ENCODE measurements around the gene CTDSPL2.

Gene CTDSPL2

DNA sequence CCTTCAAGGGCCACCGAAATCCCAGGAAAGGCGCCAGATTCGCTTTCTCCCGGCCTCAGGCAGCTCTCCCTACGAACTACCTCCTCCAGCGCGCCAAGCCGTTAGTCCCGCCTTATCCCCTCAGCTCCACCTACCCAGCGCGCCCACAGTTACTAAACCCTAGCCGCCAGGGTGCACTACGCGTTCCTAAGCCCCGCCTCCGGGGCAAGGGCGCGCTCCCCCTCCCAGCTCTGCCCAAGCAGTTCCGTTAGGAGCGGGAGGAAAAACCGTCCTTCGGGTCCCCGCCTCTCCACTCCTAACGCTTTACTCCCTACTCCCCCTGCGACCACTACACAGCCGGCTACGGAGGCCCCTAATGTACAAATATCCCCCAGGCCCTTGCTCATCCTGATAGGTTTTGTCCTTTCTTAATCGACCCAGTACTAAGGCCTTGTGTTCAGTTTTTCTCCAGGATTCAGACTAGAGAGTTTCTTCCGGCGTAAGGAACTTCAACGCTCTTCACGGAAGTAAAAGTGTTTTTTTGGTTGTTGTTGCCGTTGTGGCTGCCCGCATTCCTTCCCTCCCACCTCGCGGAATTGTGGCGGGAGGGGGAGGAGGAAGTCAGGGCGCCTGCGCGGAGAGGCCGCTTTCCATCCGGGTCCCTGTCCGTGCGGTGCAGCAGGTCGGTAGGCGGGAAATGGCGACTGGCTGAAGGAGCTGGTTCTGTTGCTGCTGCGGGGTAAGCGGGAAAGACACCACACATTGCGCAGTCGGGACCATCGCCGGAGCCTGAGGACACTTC lies at the start of gene CTDSPL2:
Gene CTDSPL2 (plus strand): TSS at position 655 of the 781 bp plus-strand sequence. CDS start 31,386 bp downstream, outside the sequence.
- Mint-ChIP-seq H3K4me3 (peak within 1 kb of the TSS; percentile 91 to 97), H3K27me3 (no peaks in the 10 kb centered on the region), H3K9me3 (no peaks in the 10 kb centered on the region), H3K4me1 (peaks cover 17 to 44% of the 10 kb centered on the region in 2 donors), H3K27ac (peak within 1 kb of the TSS; percentile 98), H3K36me3 (peaks cover 9 to 15% of the 10 kb centered on the region in 2 donors)
- ATAC-seq (replicated peaks) (peak; percentile 96), DNase-seq (peak; percentile 93)

DNA sequence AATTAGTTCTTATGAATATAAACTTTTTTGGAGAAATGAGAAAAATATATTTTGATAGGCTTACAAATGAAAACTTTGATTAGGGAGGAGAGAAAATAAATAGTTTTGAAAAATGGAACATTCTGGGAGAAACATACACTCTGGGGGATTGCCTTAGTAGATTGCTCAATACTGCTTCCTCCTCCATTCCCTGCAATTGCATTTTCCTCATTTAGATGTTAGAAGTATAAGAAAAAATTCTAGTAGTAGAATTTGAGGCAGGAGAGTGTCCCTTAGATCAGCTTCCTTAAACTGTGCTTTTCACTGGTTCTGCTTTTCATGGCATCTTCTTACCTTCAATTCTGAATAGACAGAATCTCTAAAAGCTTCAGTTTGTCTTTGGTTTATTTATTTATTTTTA lies 46.2 kb upstream of the CTDSPL2 start:
- DNase-seq (no peak), ATAC-seq (replicated peaks) (no peak)
- Mint-ChIP-seq H3K27ac (no peak overlapping the region), H3K27me3 (no peaks in the 10 kb centered on the region), H3K9me3 (no peaks in the 10 kb centered on the region), H3K36me3 (peaks cover 21 to 27% of the 10 kb centered on the region in 2 donors), H3K4me3 (no peak overlapping the region), H3K4me1 (peaks cover 7 to 15% of the 10 kb centered on the region in 2 donors)

DNA sequence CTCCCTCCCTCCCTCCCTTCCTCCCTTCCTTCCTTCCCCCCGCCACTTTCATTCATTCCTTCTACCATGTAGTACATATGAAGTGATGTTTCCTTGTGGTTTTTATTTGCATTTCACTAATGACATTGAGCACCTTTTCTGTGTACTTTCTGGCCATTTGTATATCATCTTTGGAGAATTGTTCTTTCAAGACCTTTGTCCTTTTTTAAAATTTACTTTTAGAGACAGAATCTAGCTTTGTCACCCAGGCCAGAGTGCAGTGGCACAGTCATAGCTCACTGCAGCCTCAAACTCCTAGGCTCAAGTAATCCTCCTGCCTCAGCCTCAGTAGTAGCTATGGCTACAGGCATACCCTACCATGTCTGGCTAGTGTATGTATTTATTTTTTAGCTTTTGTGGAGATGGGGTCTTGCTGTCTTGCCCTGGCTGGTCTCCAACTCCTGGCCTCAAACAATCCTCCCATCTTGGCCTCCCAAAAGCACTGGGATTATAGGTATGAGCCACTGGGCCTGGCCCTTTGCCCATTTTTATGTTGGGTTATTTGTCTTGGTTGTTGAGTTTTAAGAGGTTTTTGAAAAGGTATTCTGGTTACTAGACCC lies 42.0 kb upstream of the CTDSPL2 start:
- peak overlapping the region; percentile 68 for H3K27ac Mint-ChIP-seq

GRCh38 chr15:44394062-44394461 lies 33.4 kb upstream of the CTDSPL2 start:
- no peak overlapping the region for H3K27ac Mint-ChIP-seq
- peaks cover 0 to 3% of the 10 kb centered on the region in 2 donors for H3K4me1 Mint-ChIP-seq

More for the DNA sequence above, 42.0 kb upstream of the CTDSPL2 start:
- Mint-ChIP-seq H3K4me1 (peaks cover 7 to 15% of the 10 kb centered on the region in 2 donors), H3K36me3 (peaks cover 23 to 31% of the 10 kb centered on the region in 2 donors), H3K27me3 (no peaks in the 10 kb centered on the region), H3K9me3 (no peaks in the 10 kb centered on the region), H3K4me3 (peak overlapping the region in 1 of 2 donors; percentile 7)
- DNase-seq: no peak
- peak; percentile 27 to 52 for ATAC-seq (replicated peaks)

DNA sequence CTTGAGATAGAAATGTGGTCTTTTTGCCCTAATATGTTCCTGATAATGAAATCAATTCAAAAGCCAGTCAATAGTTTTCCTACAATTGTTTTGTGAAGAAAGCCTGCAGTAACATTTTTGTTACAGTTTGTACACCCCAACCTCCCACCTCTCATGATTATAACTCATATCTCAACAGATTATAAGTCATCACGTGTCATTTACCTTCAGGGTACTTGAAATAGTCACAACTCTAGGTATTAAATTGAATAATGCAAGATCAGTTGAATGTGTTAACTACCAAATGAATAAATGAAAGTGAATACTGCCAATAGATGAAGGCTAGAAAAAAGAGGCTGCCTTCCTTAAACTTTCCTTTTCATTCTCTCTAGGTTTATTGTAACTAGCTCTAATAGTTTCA lies 32.9 kb upstream of the CTDSPL2 start:
- ATAC-seq (replicated peaks) (no peak), DNase-seq (no peak)
- Mint-ChIP-seq H3K27me3 (no peaks in the 10 kb centered on the region), H3K4me1 (peaks cover 0 to 3% of the 10 kb centered on the region in 2 donors), H3K9me3 (no peaks in the 10 kb centered on the region), H3K4me3 (no peak overlapping the region), H3K27ac (no peak overlapping the region), H3K36me3 (peaks cover 5 to 19% of the 10 kb centered on the region in 2 donors)

More at GRCh38 chr15:44394062-44394461, 33.4 kb upstream of the CTDSPL2 start:
- no peak for ATAC-seq (replicated peaks)
- DNase-seq: no peak
- no peaks in the 10 kb centered on the region for H3K9me3 Mint-ChIP-seq
- H3K27me3 Mint-ChIP-seq: no peaks in the 10 kb centered on the region
- no peak overlapping the region for H3K4me3 Mint-ChIP-seq
- H3K36me3 Mint-ChIP-seq: peaks cover 4 to 18% of the 10 kb centered on the region in 2 donors

DNA sequence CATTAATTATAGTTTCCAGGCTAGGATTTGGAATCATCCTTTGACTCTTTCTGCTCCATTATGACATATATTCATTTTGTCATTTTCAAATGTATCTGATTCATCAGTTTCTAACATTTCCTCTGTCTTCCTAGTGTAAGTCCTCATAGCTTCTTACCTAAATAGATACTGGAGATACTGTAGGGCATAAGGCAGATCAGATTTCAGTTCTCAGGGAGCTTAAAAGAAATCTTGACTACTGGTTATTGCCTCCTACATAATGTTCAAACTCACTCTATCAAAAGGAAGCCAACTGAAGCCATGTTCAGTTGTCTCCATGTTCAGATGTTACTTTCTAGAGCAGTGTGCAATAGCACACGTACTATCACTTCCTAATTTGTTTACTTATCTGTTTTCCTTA lies 29.6 kb upstream of the CTDSPL2 start:
- no peak overlapping the region for H3K27ac Mint-ChIP-seq
- H3K9me3 Mint-ChIP-seq: no peaks in the 10 kb centered on the region
- H3K4me3 Mint-ChIP-seq: no peak overlapping the region
- DNase-seq: no peak
- peaks cover 0 to 3% of the 10 kb centered on the region in 2 donors for H3K4me1 Mint-ChIP-seq
- no peak for ATAC-seq (replicated peaks)
- peaks cover 14 to 29% of the 10 kb centered on the region in 2 donors for H3K36me3 Mint-ChIP-seq
- H3K27me3 Mint-ChIP-seq: no peaks in the 10 kb centered on the region

- Mint-ChIP-seq H3K4me1 (no peaks in the 10 kb centered on the region), H3K4me3 (no peak overlapping the region), H3K36me3 (peaks cover 14 to 22% of the 10 kb centered on the region in 2 donors), H3K27ac (no peak overlapping the region), H3K9me3 (peaks cover 0 to 4% of the 10 kb centered on the region in 2 donors), H3K27me3 (no peaks in the 10 kb centered on the region)
- DNase-seq (no peak), ATAC-seq (replicated peaks) (no peak)
These were observed 13.4 kb upstream of the CTDSPL2 start for GRCh38 chr15:44414001-44414400.

DNA sequence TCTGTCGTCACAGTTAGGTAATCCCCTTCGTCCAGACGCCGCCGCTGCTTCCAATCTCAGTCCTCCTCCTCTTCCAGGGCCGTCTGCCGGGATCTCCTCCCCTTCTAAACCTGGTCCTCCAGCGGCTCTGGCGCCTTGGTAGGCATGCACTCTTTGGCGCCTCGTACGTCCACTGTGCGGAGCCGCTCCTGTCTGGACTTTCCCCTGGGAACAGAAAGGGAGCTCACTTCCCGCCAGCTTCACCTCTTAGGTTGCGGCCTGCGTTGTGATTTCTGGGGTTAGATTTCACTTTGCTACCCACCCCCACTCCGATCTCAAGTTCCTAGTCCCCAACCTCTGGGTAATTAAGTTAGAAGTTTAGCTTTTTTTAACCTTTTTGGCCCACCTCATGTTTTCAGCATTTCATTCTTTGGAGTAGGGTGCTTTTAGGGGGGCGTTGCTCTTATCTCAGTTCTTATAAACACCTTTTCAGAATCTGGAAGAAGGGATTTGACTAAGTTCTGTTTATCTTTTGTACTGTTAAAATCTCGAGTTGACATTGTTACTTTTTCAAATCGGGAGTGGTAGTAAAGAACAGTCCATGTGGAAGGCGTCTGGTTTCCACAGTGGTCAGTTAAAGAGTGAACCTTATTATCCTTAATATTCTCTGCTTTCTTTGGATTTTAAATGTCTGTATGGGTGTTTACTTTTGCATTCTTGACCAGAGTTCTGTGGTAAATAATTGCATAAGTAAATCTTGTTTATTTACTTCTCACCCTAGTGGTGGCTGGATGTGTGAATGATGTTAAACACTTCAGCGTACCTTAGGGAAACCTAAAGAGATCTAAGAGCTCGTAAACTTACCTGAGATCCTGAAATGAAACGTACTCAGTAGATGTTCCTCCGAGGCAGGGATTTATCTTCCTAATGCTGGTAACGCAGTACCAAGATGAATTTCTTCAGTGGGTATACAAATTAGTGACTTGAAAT lies 611 bp downstream of the CTDSPL2 start:
- Mint-ChIP-seq H3K9me3 (no peaks in the 10 kb centered on the region), H3K4me1 (peaks cover 17 to 44% of the 10 kb centered on the region in 2 donors), H3K27ac (peak overlapping the region; percentile 98), H3K4me3 (peak overlapping the region; percentile 91 to 97), H3K36me3 (peaks cover 11 to 15% of the 10 kb centered on the region in 2 donors), H3K27me3 (no peaks in the 10 kb centered on the region)
- ATAC-seq (replicated peaks) (peak; percentile 6 to 11), DNase-seq (no peak)

- Mint-ChIP-seq H3K36me3 (peaks cover 12 to 36% of the 10 kb centered on the region in 2 donors), H3K27me3 (no peaks in the 10 kb centered on the region), H3K9me3 (no peaks in the 10 kb centered on the region), H3K4me3 (no peak overlapping the region), H3K27ac (no peak overlapping the region), H3K4me1 (peaks cover 19 to 56% of the 10 kb centered on the region in 2 donors)
- DNase-seq (no peak), ATAC-seq (replicated peaks) (no peak)
These were observed 8.7 kb downstream of the CTDSPL2 start for GRCh38 chr15:44435893-44436667.

- Mint-ChIP-seq H3K27me3 (no peaks in the 10 kb centered on the region), H3K9me3 (no peaks in the 10 kb centered on the region), H3K36me3 (peaks cover 9 to 44% of the 10 kb centered on the region in 2 donors), H3K4me3 (no peak overlapping the region), H3K4me1 (peaks cover 27 to 62% of the 10 kb centered on the region in 2 donors), H3K27ac (no peak overlapping the region)
- DNase-seq (no peak), ATAC-seq (replicated peaks) (no peak)
These were observed 11.0 kb downstream of the CTDSPL2 start for GRCh38 chr15:44438402-44438801.

DNA sequence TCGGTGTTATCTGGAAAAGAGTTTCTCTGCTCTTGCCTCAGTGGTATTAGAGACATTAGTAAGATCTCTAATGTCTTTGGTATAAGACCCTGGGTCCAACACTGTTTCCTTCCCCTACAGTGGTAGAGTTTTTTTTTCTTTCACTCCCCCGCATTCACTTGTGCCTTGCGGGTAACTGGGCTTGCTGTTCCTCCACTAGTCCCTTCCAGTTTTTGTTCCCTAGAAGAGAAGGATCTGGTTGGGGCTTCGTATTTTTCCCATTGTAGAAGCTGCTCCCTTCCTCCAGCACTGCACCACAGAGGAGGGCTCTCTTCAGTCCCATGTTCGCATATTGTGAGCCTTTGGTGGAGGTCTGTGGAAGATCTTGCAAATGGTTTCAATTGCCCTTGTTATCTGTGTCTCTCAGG lies 13.7 kb downstream of the CTDSPL2 start:
- Mint-ChIP-seq H3K9me3 (peaks cover 0 to 2% of the 10 kb centered on the region in 2 donors), H3K36me3 (peaks cover 8 to 42% of the 10 kb centered on the region in 2 donors), H3K27me3 (no peaks in the 10 kb centered on the region), H3K4me3 (no peak overlapping the region), H3K4me1 (peaks cover 24 to 55% of the 10 kb centered on the region in 2 donors), H3K27ac (peak overlapping the region; percentile 57)
- no peak for DNase-seq
- no peak for ATAC-seq (replicated peaks)

DNA sequence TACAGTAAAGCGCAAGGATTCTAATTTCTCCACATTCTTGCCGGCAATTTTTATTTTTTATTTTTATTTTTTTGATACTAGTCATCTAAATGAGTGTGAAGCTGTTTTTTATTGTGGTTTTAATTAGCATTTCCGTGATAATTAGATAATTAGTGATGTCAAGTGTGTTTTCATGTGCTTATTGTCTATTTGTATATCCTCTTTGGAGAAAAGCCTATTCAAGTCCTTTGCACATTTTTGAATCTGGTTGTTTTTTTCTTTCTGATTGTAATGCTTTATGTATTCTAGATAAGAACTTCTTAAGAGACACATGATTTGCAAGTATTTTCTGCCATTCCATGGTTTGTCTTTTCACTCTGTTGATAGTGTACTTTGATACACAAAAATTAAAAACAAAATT lies 16.1 kb downstream of the CTDSPL2 start:
- ATAC-seq (replicated peaks): no peak
- peaks cover 3 to 4% of the 10 kb centered on the region in 2 donors for H3K9me3 Mint-ChIP-seq
- H3K27ac Mint-ChIP-seq: no peak overlapping the region
- no peak for DNase-seq
- peaks cover 17 to 45% of the 10 kb centered on the region in 2 donors for H3K36me3 Mint-ChIP-seq
- H3K4me3 Mint-ChIP-seq: no peak overlapping the region
- no peaks in the 10 kb centered on the region for H3K27me3 Mint-ChIP-seq
- H3K4me1 Mint-ChIP-seq: peaks cover 25 to 51% of the 10 kb centered on the region in 2 donors

GRCh38 chr15:44447772-44448376 lies 20.4 kb downstream of the CTDSPL2 start:
- ATAC-seq (replicated peaks): no peak
- Mint-ChIP-seq H3K36me3 (peaks cover 14 to 29% of the 10 kb centered on the region in 2 donors), H3K4me1 (peaks cover 17 to 31% of the 10 kb centered on the region in 2 donors), H3K27me3 (no peaks in the 10 kb centered on the region), H3K27ac (no peak overlapping the region), H3K9me3 (peaks cover 4% of the 10 kb centered on the region in 2 donors), H3K4me3 (no peak overlapping the region)
- no peak for DNase-seq
